ENCODE results near the gene DGLUCY.

GRCh38 chr14:91270188-91270587 lies 156.3 kb downstream of the DGLUCY start:
- TF ChIP-seq REST (IDR thresholded peaks at IDR 0.05) (no peak), ATF3 (IDR thresholded peaks at IDR 0.05) (no peak), MAX (IDR thresholded peaks at IDR 0.05) (no peak), CTCF (IDR thresholded peaks at IDR 0.05; ENCODE audit: low read depth, low read length, missing input control) (no peak), YY1 (IDR thresholded peaks at IDR 0.05) (no peak), TAF1 (conservative IDR thresholded peaks at IDR 0.05) (no peak), GABPA (IDR thresholded peaks at IDR 0.05 in 1 of 2, conservative IDR thresholded peaks at IDR 0.05 in 1 of 2) (no peak), RAD21 (IDR thresholded peaks at IDR 0.05) (no peak), EGR1 (IDR thresholded peaks at IDR 0.05; ENCODE audit: low read depth in 2 of 2) (no peak), SP1 (IDR thresholded peaks at IDR 0.05) (no peak), ZBTB33 (IDR thresholded peaks at IDR 0.05) (no peak), JUND (IDR thresholded peaks at IDR 0.05) (no peak), HNF4A (conservative IDR thresholded peaks at IDR 0.05) (no peak)

All from liver (tissue), 3 donors.